LNCAP (cell line): ENCODE data around the gene KSR1.

Experiments
- CTCF ChIP-seq: fragments of 450-650 bp; IDR thresholded peaks from 2 replicates; pipeline ENCODE4 v1.5.1; 2017; ENCODE audit warnings: mild to moderate bottlenecking

Gene KSR1

GRCh38 chr17:27512031-27512430, 55.8 kb downstream of the KSR1 start:
- TF ChIP-seq CTCF = no peak

GRCh38 chr17:27512511-27513346, 56.5 kb downstream of the KSR1 start:
- no peak for TF ChIP-seq CTCF

GRCh38 chr17:27513849-27514248, 57.6 kb downstream of the KSR1 start:
- TF ChIP-seq CTCF = no peak

DNA sequence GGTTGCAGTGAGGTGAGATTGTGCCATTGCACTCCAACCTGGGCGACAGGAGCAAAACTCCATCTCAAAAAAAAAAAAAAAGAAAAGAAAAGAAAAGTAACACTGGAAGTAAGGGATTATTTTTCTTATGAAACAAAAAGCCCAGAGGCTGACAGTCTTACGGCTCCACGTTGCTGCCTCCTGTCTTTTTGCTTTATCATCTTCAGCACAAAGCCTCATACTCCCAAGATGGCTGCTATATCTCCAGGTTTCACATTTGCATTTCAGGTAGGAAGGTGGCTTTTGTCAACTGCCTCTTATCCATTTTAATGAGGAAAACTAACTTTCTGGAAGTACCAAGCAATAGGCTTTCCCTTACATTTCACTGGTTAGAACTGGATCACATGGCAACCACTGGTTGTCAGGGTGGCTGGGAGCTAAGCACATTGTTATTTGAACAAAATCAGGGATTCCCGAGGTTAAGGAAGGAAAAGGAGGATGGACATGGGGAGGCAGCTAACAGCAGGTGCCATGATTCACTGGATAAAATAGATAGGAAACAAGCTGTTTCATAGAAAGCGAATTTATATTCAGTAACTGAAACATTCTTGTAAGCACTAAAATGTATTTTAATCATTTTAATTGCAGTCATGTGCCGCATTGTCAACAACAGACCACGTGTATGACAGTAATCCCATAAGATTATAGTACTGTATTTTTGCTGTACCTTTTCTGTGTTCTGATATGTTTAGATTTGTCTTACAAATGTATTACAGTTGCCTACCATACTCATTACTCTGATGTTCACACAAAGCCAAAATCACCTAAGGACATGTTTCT, 58.6 kb downstream of the KSR1 start:
- TF ChIP-seq CTCF = no peak

DNA sequence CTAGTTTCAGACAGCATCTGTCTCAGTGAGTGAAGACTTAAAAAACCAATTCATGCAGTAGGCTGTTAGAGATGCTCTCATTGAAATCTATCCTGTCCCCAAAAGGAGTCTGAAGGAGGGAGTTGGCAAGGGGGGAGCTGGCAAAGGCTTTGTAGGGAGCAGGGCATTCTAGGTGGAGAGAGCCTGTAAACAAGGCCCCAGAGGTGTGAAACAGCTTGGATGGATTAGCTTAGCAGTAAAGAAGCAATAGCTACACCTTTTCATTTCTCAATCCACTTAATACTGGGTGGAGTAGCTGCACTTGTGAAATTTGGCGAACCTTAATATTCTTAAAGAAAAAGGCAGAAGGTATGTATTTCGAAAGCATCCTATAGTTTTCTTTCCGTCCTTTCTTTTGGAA, 61.8 kb downstream of the KSR1 start:
- no peak for TF ChIP-seq CTCF

- TF ChIP-seq CTCF = no peak
Observed at GRCh38 chr17:27518545-27519521, 62.6 kb downstream of the KSR1 start.

- TF ChIP-seq CTCF = no peak
Observed at GRCh38 chr17:27519550-27519949, 63.3 kb downstream of the KSR1 start.
